Measurements from ENCODE around the gene XKR7. TPM values are rescaled to one million over a fixed set of nuclear protein-coding genes. Genes with fewer than 3 reads are reported as not detected.

XKR7 gene
- polyA plus RNA-seq, 1 donor from 2014 or later: 9.6 TPM

DNA sequence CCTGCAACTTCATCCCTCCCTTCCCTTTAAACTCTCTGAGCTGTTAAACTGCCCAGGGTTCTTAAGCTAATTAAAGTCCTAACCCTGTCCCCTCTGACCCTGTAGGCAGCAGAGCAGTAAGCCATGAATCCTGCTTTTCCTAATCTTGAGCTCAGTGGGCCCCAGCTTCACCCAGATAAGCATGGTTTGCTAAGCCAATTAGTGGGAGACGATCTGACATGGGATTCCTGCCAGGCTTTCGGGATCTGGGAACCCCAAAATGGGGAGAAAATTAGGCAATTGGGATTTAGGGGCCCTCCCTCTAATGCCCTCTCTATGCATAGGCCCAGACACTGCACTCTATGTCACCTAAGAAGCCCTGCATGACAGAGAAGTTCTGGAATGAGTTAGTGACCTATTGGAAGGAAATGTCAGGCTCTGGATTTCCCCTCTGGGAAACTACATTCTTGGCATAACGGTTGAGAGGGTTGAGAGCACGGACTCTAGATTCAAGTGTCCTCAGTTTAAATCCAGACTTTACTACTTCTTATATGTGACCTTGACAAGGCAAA lies 4.6 kb downstream of the XKR7 start:
- no peaks in the 10 kb centered on the region for H3K9me2 ChIP-seq (ENCODE audit: insufficient read depth, low read length)
- TF ChIP-seq POLR2AphosphoS5 (IDR thresholded peaks at IDR 0.05) (no peak), EZH2 (IDR thresholded peaks at IDR 0.05; ENCODE audit: borderline replicate concordance, insufficient read depth, low read length, poor library complexity, severe bottlenecking) (no peak), EP300 (conservative IDR thresholded peaks at IDR 0.05; ENCODE audit: poor library complexity, severe bottlenecking) (no peak), MXI1 (conservative IDR thresholded peaks at IDR 0.05; ENCODE audit: poor library complexity, severe bottlenecking) (no peak), SMC3 (conservative IDR thresholded peaks at IDR 0.05; ENCODE audit: poor library complexity) (no peak), TAF1 (IDR thresholded peaks at IDR 0.05; ENCODE audit: low read depth) (no peak), RAD21 (conservative IDR thresholded peaks at IDR 0.05) (no peak)
- TF ChIP-seq, protein P1, sequence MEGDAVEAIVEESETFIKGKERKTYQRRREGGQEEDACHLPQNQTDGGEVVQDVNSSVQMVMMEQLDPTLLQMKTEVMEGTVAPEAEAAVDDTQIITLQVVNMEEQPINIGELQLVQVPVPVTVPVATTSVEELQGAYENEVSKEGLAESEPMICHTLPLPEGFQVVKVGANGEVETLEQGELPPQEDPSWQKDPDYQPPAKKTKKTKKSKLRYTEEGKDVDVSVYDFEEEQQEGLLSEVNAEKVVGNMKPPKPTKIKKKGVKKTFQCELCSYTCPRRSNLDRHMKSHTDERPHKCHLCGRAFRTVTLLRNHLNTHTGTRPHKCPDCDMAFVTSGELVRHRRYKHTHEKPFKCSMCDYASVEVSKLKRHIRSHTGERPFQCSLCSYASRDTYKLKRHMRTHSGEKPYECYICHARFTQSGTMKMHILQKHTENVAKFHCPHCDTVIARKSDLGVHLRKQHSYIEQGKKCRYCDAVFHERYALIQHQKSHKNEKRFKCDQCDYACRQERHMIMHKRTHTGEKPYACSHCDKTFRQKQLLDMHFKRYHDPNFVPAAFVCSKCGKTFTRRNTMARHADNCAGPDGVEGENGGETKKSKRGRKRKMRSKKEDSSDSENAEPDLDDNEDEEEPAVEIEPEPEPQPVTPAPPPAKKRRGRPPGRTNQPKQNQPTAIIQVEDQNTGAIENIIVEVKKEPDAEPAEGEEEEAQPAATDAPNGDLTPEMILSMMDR (IDR thresholded peaks at IDR 0.05; ENCODE audit: poor library complexity, severe bottlenecking): no peak
- TF ChIP-seq, protein P2, sequence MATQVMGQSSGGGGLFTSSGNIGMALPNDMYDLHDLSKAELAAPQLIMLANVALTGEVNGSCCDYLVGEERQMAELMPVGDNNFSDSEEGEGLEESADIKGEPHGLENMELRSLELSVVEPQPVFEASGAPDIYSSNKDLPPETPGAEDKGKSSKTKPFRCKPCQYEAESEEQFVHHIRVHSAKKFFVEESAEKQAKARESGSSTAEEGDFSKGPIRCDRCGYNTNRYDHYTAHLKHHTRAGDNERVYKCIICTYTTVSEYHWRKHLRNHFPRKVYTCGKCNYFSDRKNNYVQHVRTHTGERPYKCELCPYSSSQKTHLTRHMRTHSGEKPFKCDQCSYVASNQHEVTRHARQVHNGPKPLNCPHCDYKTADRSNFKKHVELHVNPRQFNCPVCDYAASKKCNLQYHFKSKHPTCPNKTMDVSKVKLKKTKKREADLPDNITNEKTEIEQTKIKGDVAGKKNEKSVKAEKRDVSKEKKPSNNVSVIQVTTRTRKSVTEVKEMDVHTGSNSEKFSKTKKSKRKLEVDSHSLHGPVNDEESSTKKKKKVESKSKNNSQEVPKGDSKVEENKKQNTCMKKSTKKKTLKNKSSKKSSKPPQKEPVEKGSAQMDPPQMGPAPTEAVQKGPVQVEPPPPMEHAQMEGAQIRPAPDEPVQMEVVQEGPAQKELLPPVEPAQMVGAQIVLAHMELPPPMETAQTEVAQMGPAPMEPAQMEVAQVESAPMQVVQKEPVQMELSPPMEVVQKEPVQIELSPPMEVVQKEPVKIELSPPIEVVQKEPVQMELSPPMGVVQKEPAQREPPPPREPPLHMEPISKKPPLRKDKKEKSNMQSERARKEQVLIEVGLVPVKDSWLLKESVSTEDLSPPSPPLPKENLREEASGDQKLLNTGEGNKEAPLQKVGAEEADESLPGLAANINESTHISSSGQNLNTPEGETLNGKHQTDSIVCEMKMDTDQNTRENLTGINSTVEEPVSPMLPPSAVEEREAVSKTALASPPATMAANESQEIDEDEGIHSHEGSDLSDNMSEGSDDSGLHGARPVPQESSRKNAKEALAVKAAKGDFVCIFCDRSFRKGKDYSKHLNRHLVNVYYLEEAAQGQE (IDR thresholded peaks at IDR 0.05; ENCODE audit: borderline replicate concordance): no peak
- peak overlapping the region; percentile 24 for H3K4me3 ChIP-seq (ENCODE audit: low read length)

DNA sequence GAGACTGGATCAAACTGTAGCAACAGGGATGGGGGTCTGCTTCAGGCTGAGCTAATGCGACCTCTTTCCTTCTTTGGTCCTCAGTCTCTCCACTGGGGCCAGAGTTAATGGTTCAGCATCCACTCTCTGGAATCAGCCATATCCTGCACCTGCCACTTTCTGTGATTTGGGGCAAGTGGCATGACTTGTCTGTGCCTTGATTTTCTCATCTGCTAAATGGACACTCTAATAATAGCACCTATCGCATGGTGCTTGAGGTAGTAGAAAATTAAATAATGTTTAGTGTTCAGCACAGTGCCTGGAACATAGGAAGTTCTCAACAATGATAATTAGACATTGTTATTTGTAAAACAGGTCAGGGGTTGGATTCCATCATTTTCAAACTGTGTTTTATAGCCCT lies 6.3 kb downstream of the XKR7 start:
- Histone ChIP-seq H3K27me3 (ENCODE audit: insufficient read depth, low read depth, low read length) (no peaks in the 10 kb centered on the region), H3K36me3 (ENCODE audit: insufficient read depth, low read length) (no peaks in the 10 kb centered on the region), H3K9me2 (ENCODE audit: insufficient read depth, low read length) (no peaks in the 10 kb centered on the region), H4K20me1 (ENCODE audit: insufficient read depth) (peaks cover 3% of the 10 kb centered on the region), H3K27ac (ENCODE audit: low read length) (no peak overlapping the region), H3K79me2 (replicated peaks; ENCODE audit: insufficient read depth, low read length) (peaks cover 42% of the 10 kb centered on the region), H3K9me3 (ENCODE audit: low read length) (no peaks in the 10 kb centered on the region), H3K9ac (ENCODE audit: low read length) (no peak overlapping the region), H2AFZ (ENCODE audit: low read depth, low read length) (no peak overlapping the region), H3K4me2 (ENCODE audit: low read length) (no peak overlapping the region), H3F3A (ENCODE audit: insufficient read depth, low read length, poor library complexity, severe bottlenecking) (no peaks in the 10 kb centered on the region), H3K4me3 (ENCODE audit: low read length) (peak overlapping the region; percentile 53)
- no peak for TF ChIP-seq SMC3 (conservative IDR thresholded peaks at IDR 0.05; ENCODE audit: poor library complexity)
- no peak for TF ChIP-seq EP300 (conservative IDR thresholded peaks at IDR 0.05; ENCODE audit: poor library complexity, severe bottlenecking)
- TF ChIP-seq, protein P1 (IDR thresholded peaks at IDR 0.05; ENCODE audit: poor library complexity, severe bottlenecking): no peak
- no peak for TF ChIP-seq EZH2 (IDR thresholded peaks at IDR 0.05; ENCODE audit: borderline replicate concordance, insufficient read depth, low read length, poor library complexity, severe bottlenecking)
- TF ChIP-seq POLR2AphosphoS5 (IDR thresholded peaks at IDR 0.05): no peak
- TF ChIP-seq RAD21 (conservative IDR thresholded peaks at IDR 0.05): no peak
- no peak for TF ChIP-seq MXI1 (conservative IDR thresholded peaks at IDR 0.05; ENCODE audit: poor library complexity, severe bottlenecking)
- TF ChIP-seq TAF1 (IDR thresholded peaks at IDR 0.05; ENCODE audit: low read depth): no peak
- TF ChIP-seq, protein P2 (IDR thresholded peaks at IDR 0.05; ENCODE audit: borderline replicate concordance): no peak

More for the DNA sequence above, 4.6 kb downstream of the XKR7 start:
- Histone ChIP-seq H3K4me2 (ENCODE audit: low read length) (no peak overlapping the region), H3K27ac (ENCODE audit: low read length) (no peak overlapping the region), H3K36me3 (ENCODE audit: insufficient read depth, low read length) (no peaks in the 10 kb centered on the region), H3K9ac (ENCODE audit: low read length) (no peak overlapping the region), H3K9me3 (ENCODE audit: low read length) (no peaks in the 10 kb centered on the region), H3K79me2 (replicated peaks; ENCODE audit: insufficient read depth, low read length) (peaks cover 47% of the 10 kb centered on the region), H4K20me1 (ENCODE audit: insufficient read depth) (peaks cover 2% of the 10 kb centered on the region), H3F3A (ENCODE audit: insufficient read depth, low read length, poor library complexity, severe bottlenecking) (no peaks in the 10 kb centered on the region), H2AFZ (ENCODE audit: low read depth, low read length) (no peak overlapping the region), H3K27me3 (ENCODE audit: insufficient read depth, low read depth, low read length) (no peaks in the 10 kb centered on the region)
